Ramos (cell line): ENCODE measurements around the gene PDGFRB.

Experiments used
- in situ Hi-C: fragments of 300-500 bp; cut with MboI; formaldehyde crosslinking; loops from one replicate; pipeline ENCODE4 v1.14.3; 2022; ENCODE audit warnings: low sequenced_read_pairs; ENCODE audit not compliant: unreplicated experiment

PDGFRB gene

DNA sequence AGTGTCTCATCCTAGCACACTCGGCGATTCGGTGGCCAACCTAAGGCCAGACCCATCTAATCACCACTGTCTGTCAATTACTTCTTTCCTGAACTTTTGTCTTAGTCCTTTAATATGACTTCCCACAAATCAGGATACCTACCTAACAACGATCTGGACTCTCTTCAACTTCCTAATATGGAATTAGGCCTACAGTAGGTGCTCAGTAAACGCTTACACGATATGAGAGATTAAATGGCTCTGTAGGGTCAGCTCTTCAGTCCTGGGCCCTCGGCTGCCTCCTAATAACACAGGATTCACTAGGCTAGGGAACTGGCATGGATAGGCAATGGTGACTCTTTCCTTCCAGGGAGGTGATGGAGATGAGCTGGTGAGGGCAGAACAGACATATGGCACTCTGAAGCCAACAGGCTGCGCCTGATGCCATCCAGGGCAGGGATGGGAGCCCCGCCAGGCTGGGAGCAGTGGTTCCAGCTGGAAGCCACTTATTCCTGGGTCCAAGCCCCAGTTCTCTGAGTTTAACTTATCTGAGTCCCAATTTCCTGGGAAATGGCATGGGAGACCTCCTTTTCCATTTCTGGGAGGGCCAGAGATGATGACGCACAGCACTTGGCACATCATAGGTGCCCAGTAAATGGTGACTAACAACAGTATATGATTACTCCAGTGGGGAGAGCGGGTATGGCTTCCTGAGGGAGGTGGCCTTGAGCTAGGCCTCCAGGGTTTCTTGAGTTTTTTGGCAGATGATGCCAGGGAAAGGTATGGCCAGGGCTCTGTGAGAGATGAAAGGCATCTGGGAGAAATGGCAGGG, 7.3 kb downstream of the PDGFRB start:
- in situ Hi-C loops = no loop called here

DNA sequence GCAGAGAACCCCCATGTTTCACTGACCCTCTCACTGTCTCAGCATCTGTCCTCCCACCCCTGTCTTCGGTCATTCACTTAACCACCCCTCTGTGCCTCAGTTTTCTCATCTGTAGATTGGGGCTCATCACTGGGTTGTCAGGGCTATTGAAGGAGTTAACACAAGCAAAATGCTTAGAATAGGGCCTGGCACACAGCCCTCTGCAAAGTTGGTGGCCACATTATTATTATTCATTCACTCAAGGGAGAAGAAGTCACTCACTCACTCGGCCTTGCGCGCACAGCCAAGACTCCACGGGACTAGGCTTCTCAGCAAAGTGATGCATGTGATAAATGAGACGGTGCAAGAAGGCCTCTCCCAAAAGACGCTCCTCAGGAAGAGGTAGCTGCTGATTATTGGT, 8.0 kb downstream of the PDGFRB start:
- in situ Hi-C loops = no loop called here

DNA sequence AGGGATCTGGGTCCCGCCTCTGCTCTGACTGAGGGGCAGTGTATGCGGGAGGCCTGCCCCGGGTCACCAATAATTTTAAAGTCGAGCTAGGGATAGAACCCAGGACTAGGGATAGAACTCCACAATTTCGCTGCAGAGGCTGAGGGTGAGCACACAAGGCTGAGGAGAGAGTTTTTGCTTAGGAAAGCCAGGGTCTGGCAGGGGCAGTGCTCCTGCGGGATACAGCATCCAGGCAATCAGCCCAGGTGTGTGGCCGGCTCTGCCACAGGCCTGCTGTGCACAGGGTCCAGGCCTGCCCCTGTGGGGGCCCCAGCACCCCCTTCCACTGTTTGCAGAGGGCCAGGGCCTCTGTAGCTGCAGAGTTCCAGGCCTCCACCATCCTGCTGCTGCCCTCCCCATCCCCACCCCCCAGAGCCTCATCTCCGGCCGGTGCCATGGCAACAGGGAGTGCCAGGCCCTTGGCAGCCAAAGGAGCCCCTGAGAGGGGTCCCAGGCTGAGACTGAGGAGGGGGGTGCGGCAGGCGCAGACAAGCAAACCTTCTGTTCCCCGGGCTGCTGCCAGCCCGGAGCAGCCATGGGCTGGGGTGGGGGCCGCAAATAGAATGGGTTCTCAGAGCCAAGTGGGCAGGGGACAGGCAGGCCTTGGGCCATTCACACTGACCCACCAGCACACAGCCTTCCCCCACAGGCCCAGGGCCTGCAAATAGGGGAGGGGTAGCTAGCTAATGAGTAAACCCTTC, 8.6 kb downstream of the PDGFRB start:
- in situ Hi-C loops = no loop called here

DNA sequence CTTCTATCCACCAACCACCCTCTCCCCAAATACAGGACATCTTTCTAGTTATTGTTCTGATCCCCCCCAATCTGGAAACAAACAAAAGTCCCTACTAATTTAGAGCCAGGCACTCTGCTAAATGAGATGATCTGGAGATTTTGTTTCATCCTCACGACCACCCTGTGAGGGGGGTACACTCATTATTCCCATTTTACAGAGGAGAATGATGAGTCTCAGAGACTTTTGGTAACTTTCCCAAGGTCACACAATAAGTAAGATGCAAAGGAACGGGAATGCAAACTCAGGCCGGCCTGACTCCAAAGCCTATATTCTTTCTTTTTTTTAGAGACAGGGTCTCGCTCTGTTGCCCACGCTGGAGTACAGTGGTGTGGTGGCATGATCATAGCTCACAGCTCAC, 9.4 kb downstream of the PDGFRB start:
- in situ Hi-C loops = no loop called here

- in situ Hi-C loops = no loop called here
These were observed 10.8 kb downstream of the PDGFRB start for GRCh38 chr5:150144879-150145278.

- in situ Hi-C loops = no loop called here
These were observed 11.3 kb downstream of the PDGFRB start for GRCh38 chr5:150144246-150144801.

DNA sequence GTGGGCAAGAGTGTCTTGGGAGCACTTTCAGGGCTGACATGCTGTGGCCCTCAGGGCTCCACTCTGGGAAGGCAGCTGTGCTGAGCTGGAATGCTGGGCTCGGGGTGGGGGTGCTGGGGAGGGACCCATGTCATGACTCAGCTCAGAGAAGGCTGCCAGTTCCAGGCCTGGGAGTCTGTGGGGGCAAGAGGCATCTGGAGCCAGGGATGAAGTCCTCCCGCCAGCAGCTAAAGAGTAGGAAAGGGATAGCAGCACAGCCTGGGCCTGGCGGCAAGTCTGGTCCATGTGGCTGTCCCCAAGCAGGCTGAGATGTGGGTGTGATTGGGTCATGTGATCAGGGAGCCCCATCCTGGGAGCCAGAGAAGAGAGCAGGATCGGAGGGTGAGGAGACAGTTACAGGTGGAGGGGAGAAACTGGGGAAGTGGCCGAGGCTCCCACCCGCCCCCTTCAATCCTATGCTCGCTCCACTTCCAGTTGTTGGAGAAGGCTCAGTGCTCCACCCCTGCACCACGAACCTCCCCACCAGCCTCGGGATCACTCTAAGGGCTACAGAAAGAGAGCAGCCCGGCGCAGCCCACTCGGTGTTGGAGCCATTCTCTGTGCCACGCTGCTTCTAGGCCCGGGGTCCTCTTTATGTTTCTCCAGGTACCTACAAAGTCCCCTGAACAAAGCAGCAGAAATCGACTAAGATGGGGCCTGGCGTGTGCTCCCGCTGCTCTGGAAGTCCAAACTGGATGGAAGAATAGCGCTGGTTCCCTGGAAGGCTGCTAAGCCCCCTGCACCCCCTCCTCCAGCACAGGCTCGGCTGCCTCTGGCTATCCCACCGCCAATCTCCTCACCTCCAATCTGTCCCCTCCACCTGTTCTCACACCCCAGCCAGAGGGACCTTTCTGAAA, 12.0 kb downstream of the PDGFRB start:
- in situ Hi-C loops = no loop called here

- in situ Hi-C loops = no loop called here
These were observed 12.7 kb downstream of the PDGFRB start for GRCh38 chr5:150142959-150143349.

- in situ Hi-C loops = no loop called here
These were observed 13.3 kb downstream of the PDGFRB start for GRCh38 chr5:150142185-150142958.

DNA sequence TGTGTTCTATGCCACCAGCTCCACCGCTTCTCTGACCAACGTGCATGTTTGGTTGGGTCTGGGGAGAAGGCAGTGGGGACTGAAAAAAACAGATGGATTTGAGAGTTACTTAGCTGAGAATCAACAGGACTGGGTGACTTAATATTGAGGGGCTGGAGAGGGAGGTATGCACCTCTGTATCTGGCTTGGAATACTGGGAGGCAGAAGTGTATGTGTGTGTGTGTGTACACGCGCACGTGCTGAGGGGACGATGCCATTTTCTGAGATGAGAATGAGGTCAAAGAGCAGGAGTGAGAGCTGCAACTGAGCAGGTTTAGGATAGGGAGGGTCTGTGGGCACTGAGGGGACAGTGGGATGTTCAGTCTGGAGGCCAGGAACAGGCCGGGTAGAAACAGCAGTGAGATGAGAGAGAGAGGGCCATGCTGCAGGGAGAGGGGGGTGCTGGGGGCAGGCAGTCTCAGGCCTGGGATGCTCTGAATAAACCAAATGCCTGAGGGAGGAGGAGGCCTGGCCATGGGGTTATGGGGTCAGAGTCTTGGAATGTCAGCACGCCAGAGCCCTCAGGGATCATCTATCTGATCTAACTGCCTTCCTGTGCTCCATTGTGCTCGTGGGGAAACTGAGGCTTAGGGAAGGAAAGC, 14.0 kb downstream of the PDGFRB start:
- in situ Hi-C loops = no loop called here

DNA sequence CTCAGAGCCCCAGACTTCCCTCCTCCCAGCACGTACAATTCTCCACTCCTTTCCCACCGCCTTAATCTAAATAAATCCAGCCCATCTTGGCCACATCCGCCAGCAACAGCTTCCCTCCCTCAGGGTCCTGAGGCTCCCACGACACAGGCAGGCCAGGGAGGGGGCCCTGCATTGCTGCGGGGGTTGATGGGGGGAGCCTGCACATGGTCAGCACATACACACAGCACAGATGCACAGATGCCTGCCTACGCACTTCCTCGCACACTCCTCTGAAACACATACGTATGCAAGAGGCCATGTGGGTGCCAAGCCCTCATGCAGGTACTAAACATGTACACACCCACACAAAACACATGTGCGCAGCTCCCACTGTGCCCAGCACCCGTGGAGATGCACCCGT, 14.8 kb downstream of the PDGFRB start:
- in situ Hi-C loops = no loop called here

DNA sequence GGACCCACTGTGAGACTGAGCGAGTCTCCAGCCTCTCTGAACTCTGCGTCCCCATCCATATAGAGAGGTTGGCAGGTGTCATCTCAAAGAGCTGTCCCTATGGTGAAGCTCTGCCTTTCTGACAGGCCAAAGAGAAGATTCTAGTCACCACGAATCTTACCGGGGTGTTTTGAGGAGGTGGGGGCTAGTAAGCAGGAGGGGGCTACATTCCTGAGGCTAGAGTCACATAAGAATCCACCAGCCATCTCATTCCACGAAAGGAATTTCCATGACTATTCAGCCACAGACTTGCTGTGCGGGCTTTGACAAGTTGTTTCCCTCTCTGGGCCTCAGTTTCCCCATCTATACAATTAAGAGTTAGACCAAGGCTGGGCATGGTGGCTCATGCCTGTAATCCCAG, 16.3 kb downstream of the PDGFRB start:
- in situ Hi-C loops = no loop called here

- in situ Hi-C loops = no loop called here
These were observed 16.9 kb downstream of the PDGFRB start for GRCh38 chr5:150138551-150139265.

GRCh38 chr5:150137997-150138396, 17.6 kb downstream of the PDGFRB start:
- in situ Hi-C loops = no loop called here

- in situ Hi-C loops = no loop called here
These were observed 18.3 kb downstream of the PDGFRB start for GRCh38 chr5:150137168-150137957.

GRCh38 chr5:150136305-150137167, 19.1 kb downstream of the PDGFRB start:
- in situ Hi-C loops = no loop called here
